GM12873 (cell line): ENCODE data around the gene SOBP.

Experiments
- TF ChIP-seq, protein P1 (sequence below): IDR thresholded peaks from 2 replicates; pipeline ENCODE4 v1.5.1; 2012; ENCODE audit warnings: low read depth, mild to moderate bottlenecking, moderate library complexity, low read length, control low read depth; ENCODE audit not compliant: insufficient read depth; ENCODE audit errors: missing control alignments

The SOBP gene

DNA sequence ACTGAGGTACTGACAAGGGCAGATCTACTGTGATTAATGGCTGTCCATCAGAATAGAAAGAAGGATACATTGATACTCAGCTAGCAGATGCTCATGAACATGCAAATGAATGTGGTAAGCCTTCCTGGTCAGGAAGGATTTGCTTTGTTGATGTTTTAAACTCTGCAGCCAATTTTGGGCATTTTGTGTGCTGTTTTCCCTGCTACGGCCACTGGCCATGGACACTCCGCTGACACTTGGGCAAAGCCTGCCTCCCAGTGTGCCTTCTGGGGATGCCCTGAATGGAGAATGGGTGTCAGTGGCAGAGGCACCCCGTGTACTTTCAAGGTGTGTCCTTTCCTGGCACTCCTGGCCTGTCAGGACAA is 113.1 kb downstream of the SOBP start:
- TF ChIP-seq, protein P1, sequence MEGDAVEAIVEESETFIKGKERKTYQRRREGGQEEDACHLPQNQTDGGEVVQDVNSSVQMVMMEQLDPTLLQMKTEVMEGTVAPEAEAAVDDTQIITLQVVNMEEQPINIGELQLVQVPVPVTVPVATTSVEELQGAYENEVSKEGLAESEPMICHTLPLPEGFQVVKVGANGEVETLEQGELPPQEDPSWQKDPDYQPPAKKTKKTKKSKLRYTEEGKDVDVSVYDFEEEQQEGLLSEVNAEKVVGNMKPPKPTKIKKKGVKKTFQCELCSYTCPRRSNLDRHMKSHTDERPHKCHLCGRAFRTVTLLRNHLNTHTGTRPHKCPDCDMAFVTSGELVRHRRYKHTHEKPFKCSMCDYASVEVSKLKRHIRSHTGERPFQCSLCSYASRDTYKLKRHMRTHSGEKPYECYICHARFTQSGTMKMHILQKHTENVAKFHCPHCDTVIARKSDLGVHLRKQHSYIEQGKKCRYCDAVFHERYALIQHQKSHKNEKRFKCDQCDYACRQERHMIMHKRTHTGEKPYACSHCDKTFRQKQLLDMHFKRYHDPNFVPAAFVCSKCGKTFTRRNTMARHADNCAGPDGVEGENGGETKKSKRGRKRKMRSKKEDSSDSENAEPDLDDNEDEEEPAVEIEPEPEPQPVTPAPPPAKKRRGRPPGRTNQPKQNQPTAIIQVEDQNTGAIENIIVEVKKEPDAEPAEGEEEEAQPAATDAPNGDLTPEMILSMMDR, result no peak

DNA sequence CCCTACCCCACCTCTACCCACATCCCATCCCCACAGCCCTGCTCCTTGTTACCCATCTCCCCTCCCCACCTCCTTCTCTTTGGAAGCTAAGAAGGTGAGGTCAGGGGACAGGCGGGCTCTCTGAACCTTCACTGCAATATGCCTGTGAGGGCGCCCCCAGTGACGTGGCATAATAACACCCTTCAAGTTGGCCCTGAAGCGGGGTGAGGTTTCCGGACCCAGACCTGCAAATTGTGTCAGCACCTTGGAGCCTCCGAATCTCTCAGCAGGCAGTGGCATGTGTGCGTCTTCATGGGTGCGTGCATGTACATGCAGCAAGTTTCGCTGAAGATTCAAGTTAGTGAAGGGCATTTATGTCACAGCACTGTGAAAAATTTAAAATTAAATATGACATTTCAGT is 114.6 kb downstream of the SOBP start:
- TF ChIP-seq, protein P1, result no peak

DNA sequence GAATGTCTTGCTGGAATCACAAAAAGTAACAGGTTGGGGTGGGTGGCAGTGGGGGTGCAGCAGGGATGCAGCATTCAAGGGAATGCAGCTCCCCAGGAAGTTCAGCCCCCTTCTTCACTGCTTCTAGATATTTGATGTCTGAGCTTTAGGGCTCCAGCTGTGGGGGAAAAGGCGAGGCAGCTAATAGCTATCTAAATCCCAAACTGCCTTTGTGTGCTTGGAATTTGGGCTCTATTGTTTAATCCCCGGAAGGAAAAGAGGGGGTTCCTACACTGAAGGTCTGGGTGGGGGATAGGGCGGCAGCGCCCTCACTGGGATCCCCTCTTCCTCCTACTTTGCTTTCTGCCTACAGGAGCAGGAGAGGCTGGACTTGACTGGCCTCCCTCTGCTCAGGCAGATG is 116.5 kb downstream of the SOBP start:
- TF ChIP-seq, protein P1, result no peak

DNA sequence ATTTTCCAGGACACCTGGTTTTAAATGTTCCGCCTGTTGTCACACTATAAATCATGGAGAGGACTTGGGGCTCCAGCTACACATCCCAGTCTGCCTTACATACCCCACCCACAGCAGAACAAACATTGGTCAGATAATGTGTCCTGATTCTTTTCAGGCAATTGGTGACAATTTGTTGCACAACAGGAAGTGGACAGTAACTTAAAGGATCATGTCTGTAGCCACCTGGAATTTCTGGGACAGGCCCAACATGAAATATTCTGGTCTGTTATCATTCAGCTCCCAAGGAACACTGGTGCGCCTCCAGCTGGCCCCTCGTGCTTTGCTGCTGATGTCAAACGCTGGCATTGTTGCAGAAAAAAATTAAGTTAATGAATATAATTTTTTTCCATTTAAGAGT is 117.2 kb downstream of the SOBP start:
- TF ChIP-seq, protein P1, result no peak

DNA sequence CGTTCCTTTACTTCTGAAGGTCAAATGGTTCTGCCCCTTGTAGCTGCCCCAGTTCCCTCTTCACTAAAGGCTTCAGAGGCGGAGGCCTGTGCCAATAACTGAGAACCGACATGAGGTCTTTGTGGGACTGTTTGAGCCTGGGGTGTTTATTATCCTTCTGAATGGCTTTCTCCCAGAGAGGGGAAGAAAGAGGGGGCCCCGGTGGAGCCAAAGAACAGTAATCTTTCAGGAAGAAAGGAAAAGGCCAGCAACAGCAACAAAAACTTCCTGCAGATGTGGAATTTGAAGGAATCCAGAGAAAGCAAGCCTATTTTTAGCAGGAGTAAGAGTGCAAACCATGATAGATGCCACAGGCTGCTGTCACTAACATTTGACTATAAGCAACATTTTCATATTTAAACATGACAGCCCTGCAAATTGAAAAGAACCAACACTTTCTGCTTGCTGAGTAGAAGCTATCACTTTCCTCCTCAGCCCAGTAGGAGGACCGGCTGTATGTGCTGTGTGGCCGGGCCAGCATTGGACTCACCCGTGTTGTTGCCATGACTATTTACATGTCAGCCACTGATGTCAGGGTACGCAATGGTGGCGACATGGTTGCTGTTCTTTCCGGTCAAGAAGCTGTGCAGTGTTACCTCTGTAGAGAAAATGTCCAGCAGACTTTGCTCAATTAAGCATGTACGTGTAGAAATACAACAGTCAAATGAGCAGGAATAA is 121.3 kb downstream of the SOBP start:
- TF ChIP-seq, protein P1, result no peak

DNA sequence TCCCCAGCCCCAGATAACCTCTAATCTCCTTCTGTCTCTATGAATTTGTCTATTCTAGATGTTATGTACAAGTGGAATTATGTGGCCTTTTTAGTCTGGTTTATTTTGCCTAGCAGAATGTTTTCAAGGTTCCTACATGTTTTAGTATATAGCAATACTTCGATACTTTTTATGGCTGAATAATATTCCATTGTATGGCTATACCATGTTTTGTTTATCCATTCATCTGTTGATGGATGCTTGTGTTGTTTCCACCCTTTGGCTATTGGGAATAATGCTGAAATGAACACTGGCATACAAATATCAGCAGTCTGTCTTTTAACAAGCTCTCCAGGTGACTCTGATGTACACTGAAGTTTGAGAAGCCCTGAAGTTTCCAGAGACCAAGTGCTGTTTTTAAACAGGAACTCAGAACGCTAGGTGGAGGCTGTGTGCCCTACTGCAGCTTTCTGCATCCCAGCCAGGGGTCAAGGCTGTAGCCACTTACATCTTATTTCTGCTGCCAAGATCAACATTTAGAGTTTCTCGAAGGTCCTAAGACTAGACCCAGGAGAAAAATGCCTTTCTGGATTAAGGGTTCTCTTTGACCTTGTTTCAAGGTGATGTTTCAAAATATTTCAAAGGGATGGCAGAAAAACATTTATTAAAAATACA is 123.0 kb downstream of the SOBP start:
- TF ChIP-seq, protein P1, result no peak

DNA sequence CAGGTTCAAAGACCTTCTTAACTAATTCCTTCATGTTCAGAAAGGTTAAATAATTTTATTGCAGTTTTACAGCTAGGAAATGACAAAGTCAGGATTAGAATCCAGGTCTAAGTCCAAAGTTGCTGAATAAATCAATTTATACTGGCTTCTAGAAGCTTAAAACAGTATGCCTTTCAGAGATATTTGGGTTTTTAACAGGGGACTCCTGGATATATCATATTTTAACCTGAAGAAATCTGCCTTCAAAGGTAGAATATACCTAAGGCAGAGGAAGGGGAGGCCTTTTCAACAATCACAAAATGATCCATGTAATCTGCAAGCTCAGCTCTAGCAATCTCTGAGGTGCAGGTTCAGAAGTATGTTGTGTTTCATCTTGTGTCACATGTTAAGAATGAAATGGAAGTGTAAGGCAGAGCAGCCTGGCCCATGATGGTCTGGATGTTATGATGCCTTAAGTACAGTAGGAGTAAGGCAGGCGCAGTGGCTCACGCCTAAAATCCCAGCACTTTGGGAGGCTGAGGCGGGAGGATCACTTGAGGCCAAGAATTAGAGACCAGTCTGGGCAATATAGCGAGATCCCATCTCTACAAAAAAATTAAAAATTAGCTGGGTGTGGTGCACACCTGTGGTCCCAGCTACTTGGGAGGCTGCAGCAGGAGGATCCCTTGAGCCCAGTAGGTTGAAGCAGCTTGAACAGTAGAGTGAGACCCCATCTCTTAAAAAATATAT is 123.9 kb downstream of the SOBP start:
- TF ChIP-seq, protein P1, result no peak
